ENCODE measurements around the gene GSTM2.
A peak's percentile ranks its signal among the peaks of the same experiment; 100 is the strongest.

Gene GSTM2

DNA sequence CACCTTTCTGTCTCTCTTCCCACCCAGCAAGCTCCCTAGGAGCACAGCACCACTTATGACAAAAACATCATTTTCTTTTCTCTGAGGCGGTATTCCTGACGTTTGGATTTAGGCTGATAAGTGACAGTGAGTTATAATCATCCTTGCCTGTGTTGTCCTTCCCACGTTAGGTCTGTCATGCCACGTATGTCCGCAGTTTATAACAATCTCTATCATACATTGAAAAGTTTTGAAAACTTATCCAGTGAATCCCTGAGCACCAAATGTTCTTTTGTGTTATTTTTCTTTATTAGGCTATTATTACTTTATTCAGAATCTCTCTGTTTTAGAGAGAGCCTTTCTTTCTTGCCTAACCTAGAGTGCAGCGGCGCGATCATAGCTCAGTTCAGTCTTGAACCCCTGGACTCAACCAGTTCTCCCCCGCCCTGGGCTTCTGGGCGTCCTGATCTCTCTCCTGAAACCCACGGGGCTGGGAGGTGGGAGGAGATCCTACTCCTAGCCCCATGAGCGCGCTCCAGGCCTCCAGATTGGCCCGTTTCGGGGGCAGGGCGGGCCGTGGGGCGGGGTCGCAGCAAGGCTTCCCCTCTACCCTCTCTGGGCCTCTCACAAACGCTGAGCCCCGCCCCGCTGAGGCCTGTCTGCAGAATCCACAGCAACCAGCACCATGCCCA lies at the start of gene GSTM2:
Gene GSTM2 (plus strand): TSS at position 606 of the 671 bp plus-strand sequence. CDS start 59 bp downstream, at position 665.
- peak; percentile 65 to 87 for DNase-seq (ENCODE audit: low read depth in 2 of 2)

DNA sequence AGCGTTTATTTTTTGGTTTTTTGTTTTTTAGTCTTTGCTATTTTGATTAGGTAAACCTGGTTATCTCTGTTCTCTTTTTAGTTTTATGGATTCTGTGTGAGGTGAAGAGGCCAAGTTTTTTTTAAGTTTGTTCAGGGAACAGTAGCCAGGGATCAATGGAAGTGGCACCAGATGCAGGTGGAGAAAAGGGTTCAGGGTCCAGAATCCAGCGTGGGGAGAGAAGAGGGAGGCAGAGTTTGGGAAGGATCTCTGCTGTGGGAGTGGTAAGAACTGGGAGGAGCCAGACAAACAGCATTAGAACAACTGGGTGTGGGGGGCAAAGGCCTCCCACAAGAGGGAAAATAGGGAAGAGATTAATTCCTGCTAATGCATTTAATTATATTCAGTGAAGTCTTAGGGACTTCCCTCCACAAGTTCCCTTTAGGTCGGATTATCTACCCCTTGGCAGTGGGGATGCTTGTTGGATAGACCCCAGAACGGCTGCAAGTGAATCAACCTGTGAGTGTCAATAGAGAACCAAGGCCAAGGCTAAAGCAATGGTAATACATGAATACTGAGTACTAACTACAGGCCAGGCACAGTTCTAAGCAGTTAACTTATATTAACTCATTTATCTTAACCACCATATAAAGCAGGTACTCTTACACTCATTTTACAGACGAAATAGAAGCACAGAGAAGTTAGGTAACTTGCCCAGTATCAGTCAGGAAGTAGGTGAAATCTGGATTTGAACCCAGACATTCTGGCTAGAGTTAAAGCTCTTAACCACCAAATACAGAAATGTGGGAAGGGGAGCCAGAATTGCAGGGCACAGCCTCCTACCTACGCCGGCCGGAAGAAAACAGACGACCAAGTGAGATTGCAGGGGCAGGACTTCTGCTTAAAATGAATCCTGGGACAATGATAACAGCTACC lies 48.9 kb upstream of the GSTM2 start:
- no peak for DNase-seq (ENCODE audit: low read depth in 2 of 2)

DNA sequence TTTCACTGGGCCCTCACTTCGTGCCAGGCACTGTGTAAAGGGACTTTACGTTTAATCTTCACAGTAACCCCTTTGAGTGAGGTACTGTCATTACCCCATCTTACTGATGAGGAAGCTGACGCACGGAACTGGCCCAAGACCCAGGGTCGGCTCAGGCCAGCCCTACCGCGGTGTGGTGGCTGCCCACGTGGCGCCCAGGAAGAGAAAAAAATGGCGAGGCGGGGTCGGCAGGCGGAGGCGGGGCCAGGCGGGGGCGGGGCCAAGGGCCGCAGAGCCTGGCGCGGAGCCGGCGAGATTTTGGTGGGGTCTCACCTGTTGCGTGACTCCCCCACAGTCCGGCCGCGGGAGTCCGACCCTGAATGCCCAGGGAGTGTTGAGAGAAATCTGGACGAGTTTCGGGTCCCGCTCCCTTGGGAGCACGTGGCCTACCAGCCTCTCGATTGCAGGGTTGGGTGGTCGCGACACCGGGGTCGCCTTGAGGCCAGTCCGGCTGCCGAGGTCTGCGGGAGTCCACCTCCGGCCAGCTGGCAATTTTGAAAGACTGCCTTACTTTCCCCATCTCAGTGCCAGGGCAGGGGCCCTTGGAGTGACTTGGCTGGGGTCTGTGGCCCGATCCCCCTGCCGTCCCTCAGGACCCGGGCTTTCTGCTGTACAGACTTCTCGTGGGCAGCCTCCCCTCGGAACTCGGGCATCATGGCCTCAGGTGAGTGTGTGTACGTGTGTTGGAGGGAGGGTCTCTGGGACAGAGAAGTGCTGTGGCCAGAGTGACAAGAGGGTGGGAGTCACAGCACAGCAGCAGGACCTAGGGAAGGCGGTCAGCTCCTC lies 48.1 kb upstream of the GSTM2 start, which contains the start of the genes AMPD2 and GNAT2:
Gene AMPD2 (plus strand): TSS at position 262 of the 825 bp plus-strand sequence. CDS start 1,339 bp downstream, outside the sequence.
Gene GNAT2 (minus strand): TSS at position 41 of the 825 bp plus-strand sequence. CDS start 6,746 bp downstream, outside the sequence.
- DNase-seq (ENCODE audit: low read depth in 2 of 2), result peak; percentile 55 to 66

DNA sequence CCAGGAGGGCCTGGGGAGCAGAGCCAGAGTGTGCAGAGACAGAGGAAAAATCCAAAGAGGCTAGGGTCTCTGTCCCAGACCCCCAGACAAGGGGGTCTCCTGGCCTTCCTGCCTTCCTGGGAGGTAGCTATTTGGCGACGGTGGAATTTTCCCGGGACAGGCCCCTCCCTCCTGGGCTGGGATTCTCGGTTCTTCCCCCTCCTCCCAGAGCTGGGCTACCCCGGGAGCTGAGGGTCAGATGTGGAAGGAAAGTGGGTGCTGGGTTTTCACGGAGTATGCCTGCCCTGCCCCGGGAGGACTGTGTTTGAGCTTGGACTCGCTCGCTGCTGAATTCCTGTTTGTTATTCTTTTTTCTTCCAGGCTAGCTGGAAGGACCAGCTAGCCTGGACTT lies 47.5 kb upstream of the GSTM2 start:
- no peak for DNase-seq (ENCODE audit: low read depth in 2 of 2)

DNA sequence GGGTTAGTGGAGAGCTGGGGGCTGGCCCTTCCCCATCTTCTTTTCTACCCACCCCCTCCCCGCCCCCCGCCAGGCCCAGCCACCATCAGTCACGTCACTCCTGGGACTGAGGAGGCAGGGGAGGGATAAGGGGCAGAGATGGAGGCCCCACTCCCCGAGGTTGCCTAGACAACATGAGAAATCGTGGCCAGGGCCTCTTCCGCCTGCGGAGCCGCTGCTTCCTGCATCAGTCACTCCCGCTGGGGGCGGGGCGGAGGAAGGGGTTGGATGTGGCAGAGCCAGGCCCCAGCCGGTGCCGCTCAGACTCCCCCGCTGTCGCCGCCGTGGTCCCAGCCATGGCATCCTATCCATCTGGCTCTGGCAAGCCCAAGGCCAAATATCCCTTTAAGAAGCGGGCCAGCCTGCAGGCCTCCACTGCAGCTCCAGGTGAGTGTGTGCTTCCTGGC lies 47.0 kb upstream of the GSTM2 start:
- peak; percentile 86 to 97 for DNase-seq (ENCODE audit: low read depth in 2 of 2)

DNA sequence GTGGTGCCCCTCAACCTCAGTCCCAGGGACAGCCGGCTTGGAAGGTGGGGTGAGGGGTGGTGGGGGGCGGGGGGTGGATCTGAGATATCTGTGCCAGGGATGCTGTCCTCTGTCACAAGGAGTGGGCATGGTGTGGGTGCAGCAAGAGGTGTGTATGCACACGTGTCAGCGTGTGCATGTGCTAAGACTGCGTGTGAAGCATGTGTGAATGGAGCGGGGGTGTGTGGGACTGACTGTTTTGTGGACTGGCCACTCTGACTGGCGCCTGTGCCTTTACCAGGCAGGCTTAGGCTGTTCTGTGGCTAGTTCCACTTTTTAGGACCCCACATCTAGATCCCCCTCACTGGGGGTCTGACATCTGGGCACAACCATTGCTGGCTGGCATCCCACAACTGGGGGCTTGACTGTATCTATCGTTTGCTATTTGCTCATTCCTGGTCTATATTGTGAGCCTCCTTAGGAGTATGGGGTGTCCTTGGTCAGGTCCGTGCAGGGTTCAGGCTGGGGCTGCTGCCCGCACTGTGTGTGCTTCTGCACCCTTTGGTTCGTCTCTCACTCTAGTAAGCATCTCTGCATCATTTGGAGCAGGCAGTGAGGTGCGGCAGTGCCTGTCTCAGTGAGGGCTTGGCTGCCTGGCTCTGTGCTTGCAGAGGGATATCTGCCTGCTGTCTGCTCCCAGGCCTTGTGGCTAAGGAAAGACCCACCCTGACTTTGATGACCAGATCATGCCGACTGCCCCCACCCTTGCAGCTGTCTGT lies 46.3 kb upstream of the GSTM2 start:
- no peak for DNase-seq (ENCODE audit: low read depth in 2 of 2)

DNA sequence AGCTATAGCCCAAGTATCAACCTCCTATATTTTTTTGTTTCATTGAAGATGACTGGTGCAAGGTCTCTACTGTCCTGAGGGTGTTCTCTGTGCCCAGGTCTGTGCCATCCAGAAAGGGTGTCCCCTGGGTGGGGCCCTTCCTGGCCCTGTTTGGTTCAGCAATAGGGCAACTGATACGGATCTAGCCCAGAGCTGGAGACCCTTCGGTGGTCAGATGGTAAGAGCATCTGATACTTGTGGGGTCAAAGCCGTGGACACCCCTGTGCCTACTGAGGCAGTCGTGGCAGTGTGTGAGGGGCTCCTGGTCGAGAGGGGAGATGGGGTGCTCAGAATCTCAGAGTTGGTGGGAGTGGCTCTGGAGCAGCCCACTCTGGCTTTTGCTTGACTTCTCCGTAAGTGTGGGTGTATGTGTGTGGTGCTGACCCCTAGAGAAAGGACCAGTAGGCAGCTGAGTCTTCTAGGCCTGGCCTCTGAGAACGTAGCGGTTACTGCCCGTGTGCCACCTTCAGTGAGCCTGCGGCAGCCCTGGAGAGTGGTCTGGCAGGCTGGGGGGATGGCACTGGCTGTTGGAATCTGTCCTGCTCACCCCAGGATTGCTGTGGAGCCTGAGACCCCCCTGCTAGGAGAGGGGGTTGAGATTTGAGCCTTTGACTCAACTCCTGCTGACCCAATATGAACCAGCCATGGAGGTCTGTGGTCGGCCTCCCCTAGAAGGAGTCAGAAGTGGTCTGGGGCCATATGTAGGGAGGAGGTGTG lies 45.5 kb upstream of the GSTM2 start:
- DNase-seq (ENCODE audit: low read depth in 2 of 2), result no peak

DNA sequence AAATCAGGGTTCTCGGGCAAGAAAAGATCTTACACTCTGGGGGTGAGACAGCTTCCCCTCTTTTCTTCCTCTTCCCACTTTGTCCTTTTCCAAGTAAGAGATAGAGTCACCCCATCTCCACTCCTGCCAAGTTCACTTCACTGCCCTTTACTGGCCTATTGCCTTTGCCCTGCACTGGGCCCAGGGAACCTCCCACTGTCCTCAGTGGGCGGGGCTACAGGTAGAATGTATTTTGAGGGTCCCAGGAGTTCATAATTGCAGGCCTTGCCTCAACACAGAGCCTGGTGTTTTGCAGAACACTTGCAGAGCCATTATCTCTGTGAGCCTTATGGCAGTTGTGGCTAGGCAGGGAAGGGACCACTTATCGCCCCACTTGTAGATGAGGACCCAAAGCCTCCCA lies 45.0 kb upstream of the GSTM2 start:
- DNase-seq (ENCODE audit: low read depth in 2 of 2), result no peak

DNA sequence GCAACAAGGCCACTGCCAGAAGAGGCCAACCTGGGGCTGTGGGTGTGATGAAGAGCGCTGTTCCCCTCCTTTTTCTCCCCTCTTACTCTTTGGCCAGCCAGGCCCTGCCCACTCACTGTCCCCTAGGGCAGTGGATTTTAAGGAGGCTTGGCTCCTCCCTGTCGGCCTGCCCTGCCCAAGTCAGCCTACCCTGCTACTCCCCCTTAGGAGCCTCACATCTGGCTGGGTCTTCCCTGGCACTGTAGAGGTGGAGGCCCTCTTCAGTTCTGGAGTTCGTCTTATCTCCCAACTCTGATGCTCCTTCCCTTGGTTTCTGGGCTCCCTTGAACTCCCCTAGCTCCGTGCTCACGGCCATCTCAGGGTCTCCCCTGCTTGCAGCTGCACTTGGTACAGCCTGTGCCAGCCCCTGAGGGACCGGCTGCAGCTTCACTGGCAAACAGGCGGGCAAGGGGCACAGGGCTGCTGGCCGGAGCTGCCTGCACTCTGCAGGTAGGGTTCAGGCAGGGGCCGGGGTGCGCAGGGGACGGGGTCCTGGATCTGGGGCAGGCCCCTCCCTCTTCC lies 44.2 kb upstream of the GSTM2 start:
- DNase-seq (ENCODE audit: low read depth in 2 of 2), result no peak

DNA sequence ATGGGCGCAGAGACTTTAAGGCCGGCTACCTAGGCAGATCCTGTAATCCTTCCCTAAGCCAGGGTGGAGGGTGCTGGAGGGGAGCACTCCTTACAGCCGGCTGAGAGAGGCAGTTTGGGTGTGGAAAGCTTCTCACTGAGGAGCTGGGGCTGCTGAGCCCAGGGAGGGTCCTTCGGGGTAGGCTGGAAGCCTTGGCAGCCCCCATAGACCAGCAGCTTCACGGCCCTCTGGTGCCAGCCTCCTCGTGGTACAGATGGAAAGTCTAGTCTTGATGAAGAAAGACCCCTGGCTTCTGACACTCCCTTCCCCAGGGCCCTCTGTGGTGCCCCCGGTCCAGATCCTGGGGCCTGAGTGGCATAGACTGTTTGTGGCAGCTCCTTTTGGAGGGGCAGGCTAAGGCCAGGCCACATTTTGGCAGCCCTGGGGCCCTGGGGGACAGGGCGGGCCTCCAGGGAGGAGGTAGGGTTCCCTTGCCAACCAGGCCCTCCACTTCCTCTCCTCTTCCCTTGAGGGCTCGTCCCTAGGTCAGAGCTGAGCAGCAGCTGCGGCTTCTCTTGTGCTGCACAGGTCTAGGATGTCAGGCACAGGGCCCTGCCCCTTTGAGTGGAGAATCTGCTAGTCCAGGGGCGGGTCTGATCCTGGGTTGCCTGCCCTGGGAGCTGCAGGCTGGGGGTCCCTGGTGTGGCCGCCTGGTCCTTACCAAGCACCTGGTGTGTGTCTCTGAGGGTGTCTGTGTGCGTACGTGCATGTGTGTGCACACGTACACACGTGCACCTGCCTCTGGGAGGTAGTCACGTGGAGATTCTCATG lies 43.5 kb upstream of the GSTM2 start:
- no peak for DNase-seq (ENCODE audit: low read depth in 2 of 2)

DNA sequence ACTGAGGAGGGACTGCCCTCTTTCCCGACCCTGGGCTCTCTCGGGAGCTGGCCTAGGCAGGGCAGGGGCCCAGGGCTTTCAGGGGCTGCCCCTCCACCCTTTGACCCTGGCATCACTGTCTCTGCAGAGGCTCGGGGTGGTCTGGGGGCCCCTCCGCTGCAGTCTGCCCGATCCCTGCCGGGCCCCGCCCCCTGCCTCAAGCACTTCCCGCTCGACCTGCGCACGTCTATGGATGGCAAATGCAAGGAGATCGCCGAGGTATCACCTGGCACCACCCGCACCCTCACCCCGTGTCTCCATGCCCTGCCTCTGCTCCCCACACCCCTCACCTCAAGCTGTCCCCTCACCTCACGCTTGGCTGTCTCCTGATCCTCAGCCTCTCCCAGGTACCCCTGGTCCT lies 42.7 kb upstream of the GSTM2 start:
- no peak for DNase-seq (ENCODE audit: low read depth in 2 of 2)

DNA sequence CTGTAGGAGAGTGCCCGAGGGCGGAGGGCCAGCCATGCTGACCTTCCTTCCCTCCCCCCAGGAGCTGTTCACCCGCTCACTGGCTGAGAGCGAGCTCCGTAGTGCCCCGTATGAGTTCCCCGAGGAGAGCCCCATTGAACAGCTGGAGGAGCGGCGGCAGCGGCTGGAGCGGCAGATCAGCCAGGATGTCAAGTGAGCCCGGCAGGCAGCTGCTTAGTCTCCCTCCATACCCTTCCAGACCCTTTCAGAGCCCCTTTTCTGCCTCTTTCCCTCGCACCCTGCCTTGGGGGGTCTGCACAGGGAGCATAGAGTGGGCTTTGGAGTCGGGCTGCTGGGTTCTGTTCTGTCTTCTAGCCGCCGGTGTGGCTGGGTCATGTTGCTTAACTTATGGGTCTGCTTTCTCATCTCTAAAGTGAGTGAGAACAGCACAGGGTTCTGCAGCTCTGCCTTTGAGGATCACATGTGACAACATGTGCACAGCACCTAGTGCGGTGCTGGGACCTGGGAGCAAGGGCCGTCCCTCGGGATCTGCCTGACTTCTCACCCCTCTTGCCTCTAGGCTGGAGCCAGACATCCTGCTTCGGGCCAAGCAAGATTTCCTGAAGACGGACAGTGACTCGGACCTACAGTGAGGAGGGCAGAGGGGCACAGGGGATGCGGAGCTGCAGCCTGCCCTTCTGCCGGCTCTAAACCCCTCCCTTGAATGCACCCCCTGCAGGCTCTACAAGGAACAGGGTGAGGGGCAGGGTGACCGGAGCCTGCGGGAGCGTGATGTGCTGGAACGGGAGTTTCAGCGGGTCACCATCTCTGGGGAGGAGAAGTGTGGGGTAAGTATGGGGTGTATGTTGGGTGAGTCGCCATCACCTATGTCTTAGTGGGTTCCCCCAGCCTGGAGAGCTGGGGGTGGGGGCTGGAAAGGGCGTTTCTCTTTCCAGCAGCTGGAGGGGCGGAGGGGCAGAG lies 42.0 kb upstream of the GSTM2 start:
- DNase-seq (ENCODE audit: low read depth in 2 of 2), result no peak

DNA sequence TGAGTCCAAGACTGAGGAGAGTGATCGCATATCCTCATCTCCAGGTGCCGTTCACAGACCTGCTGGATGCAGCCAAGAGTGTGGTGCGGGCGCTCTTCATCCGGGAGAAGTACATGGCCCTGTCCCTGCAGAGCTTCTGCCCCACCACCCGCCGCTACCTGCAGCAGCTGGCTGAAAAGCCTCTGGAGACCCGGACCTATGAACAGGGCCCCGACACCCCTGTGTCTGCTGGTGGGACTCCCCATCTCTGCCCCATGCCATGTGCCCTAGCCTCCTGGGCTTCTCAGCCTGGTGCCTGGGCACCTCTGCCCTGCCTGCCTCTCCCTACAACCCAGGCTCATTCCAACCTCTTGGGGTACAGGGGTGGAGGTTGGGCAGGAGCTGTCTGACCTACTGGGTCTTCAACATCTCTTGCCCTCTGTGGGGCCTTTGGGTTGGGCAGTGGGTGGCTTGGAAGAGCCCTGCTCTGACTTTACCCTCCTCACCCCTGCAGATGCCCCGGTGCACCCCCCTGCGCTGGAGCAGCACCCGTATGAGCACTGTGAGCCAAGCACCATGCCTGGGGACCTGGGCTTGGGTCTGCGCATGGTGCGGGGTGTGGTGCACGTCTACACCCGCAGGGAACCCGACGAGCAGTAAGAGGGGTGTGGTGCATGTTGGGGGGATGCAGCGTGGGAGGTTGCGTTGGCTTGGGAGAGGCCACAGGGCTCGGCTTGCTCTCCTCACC lies 41.0 kb upstream of the GSTM2 start:
- DNase-seq (ENCODE audit: low read depth in 2 of 2), result no peak

DNA sequence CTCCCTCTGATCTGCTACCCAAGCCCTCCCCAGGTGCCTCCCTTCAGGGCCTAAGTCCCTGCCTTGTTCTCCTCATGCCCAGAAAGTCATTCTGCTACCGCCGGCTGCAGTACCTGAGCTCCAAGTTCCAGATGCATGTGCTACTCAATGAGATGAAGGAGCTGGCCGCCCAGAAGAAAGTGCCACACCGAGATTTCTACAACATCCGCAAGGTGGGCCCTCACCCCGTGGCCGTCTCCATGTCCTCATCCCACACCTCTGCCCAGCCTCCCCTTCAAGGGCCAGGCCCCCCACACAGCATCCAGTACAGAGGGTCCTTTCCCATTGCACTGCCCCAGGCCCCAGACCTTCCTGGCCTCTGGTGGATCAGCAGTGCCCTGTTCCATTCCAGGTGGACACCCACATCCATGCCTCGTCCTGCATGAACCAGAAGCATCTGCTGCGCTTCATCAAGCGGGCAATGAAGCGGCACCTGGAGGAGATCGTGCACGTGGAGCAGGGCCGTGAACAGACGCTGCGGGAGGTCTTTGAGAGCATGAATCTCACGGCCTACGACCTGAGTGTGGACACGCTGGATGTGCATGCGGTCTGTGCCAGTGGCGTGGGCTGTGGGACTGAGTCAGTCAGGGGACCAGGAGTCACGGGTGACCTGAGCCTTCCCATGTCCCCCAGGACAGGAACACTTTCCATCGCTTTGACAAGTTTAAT lies 40.0 kb upstream of the GSTM2 start:
- DNase-seq (ENCODE audit: low read depth in 2 of 2), result no peak

DNA sequence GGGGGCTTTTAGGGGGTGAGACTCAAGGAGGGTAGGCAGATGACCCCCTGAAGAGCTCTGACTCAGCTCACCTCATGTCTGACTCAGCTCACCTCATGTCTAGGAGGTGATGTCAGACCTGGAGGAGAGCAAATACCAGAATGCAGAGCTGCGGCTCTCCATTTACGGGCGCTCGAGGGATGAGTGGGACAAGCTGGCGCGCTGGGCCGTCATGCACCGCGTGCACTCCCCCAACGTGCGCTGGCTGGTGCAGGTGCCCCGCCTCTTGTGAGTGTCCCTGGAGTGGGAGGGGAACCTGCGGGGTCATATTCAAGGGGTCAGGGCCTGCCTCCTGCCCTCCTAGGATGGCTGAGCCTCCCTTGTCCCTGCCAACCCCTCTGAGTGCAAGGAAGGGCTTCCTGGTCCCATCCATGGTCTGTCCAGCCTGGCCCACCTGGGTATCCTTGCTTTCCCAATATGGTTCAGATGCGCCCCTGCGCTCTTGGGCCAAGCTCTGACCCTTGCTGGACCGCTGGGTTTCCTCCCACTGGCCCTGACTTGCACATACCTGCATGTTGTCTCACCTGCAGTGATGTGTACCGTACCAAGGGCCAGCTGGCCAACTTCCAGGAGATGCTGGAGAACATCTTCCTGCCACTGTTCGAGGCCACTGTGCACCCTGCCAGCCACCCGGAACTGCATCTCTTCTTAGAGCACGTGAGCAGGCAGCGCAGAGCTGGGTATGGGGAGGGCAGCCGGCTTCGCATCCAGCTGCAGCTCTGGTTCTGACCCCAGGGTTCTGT lies 39.1 kb upstream of the GSTM2 start:
- no peak for DNase-seq (ENCODE audit: low read depth in 2 of 2)
